Stomach (tissue), 8 donors: ENCODE data around the gene AGMAT. TPM values are rescaled to one million over a fixed set of nuclear protein-coding genes. Genes with fewer than 3 reads are reported as not detected.

Experiments
- polyA plus RNA-seq, 3 donors: library from polyadenylated mRNA; stranded (reverse); fragments of 200-250 nt; gene quantifications; one replicate each; pipeline ENCODE4 v1.2.3, GENCODE V29; 2013
- small RNA-seq, 4 donors: library from RNA; depleted of rRNA; stranded (forward); fragments of <200 nt; gene quantifications; one replicate each; pipeline ENCODE3, GENCODE V24; 2016
- total RNA-seq, 5 donors: library from RNA; depleted of rRNA; stranded (reverse); fragments of >200 nt; gene quantifications; one replicate each; pipeline versions ENCODE4 v1.1.0 to v1.2.3, GENCODE V29; 2014 to 2016
- donor health status: healthy with polysubstance abuse.
- donor health status: Bipolar disorder and iron deficiency.
- donor health status: healthy.

The AGMAT gene
- total and polyA plus RNA-seq, 8 donors: 0.14 to 9.8 (median 0.51) TPM; not detected in 2

Small RNAs within 50 kb of the gene (small RNA-seq; reads per million reads assigned to genes)
- gene CD24P1: 0 reads per million in 4 donors
- gene RNU7-179P: 0 reads per million in 4 donors
- gene SCARNA21B: 0 reads per million in 4 donors

Other genes starting within 250 kb of the AGMAT start
- gene EFHD2, start 175.2 kb downstream of the AGMAT start, total RNA-seq: 100 to 1,000 TPM in 2 of 5 donors, 10 to 100 TPM in 3; 36.2 to 191 (median 67.0) TPM
- gene EFHD2, start 175.2 kb downstream of the AGMAT start, polyA plus RNA-seq: 100 to 1,000 TPM in 2 of 3 donors, 10 to 100 TPM in 1; 64.5 to 169 (median 101) TPM
- gene CTRC, start 146.6 kb downstream of the AGMAT start, total RNA-seq: not detected
- 1 to 10 TPM in 2 of 3 donors, under 1 TPM in 1; 0.88 to 9.8 (median 3.2) TPM for gene CTRC, start 146.6 kb downstream of the AGMAT start, polyA plus RNA-seq
- under 1 TPM in 1 of 5 donors, not detected in 4; 0.55 TPM for gene CELA2A, start 128.3 kb downstream of the AGMAT start, total RNA-seq
- 1 to 10 TPM in 2 of 3 donors, under 1 TPM in 1; 0.43 to 3.1 (median 1.6) TPM for gene CELA2A, start 128.3 kb downstream of the AGMAT start, polyA plus RNA-seq
- gene CELA2B, start 108.9 kb downstream of the AGMAT start, total RNA-seq: not detected
- not detected for gene CELA2B, start 108.9 kb downstream of the AGMAT start, polyA plus RNA-seq
- gene CASP9, start 60.8 kb downstream of the AGMAT start, total RNA-seq: 100 to 1,000 TPM in 1 of 5 donors, 10 to 100 TPM in 2, 1 to 10 TPM in 2; 8.3 to 125 (median 23.9) TPM
- gene CASP9, start 60.8 kb downstream of the AGMAT start, polyA plus RNA-seq: 10 to 100 TPM in 2 of 3 donors, 1 to 10 TPM in 1; 9.5 to 16.6 (median 16.0) TPM
- 10 to 100 TPM in 4 of 5 donors, 1 to 10 TPM in 1; 2.9 to 26.4 (median 21.7) TPM for gene DNAJC16, start 58.2 kb downstream of the AGMAT start, total RNA-seq
- gene DNAJC16, start 58.2 kb downstream of the AGMAT start, polyA plus RNA-seq: 1 to 10 TPM; 1.8 to 3.8 (median 2.6) TPM
- 100 to 1,000 TPM in 1 of 5 donors, 10 to 100 TPM in 4; 12.7 to 261 (median 42.8) TPM for gene DDI2, start 32.4 kb upstream of the AGMAT start, total RNA-seq
- 1 to 10 TPM; 3.1 to 5.0 (median 4.1) TPM for gene DDI2, start 32.4 kb upstream of the AGMAT start, polyA plus RNA-seq
- 10 to 100 TPM; 22.3 to 63.0 (median 36.2) TPM for gene PLEKHM2, start 99.3 kb upstream of the AGMAT start, total RNA-seq
- gene PLEKHM2, start 99.3 kb upstream of the AGMAT start, polyA plus RNA-seq: 10 to 100 TPM; 19.3 to 33.9 (median 25.2) TPM
- gene SLC25A34, start 151.2 kb upstream of the AGMAT start, total RNA-seq: 10 to 100 TPM in 2 of 5 donors, 1 to 10 TPM in 2, not detected in 1; 1.8 to 16.9 (median 7.5) TPM
- gene SLC25A34, start 151.2 kb upstream of the AGMAT start, polyA plus RNA-seq: 1 to 10 TPM in 2 of 3 donors, under 1 TPM in 1; 0.75 to 4.1 (median 1.9) TPM
- gene TMEM82, start 157.4 kb upstream of the AGMAT start, total RNA-seq: 1 to 10 TPM in 2 of 5 donors, not detected in 3; 2.2 to 4.9 TPM
- under 1 TPM in 2 of 3 donors, not detected in 1; 0.10 to 0.75 TPM for gene TMEM82, start 157.4 kb upstream of the AGMAT start, polyA plus RNA-seq
- gene FBLIM1, start 173.7 kb upstream of the AGMAT start, total RNA-seq: 10 to 100 TPM; 47.0 to 92.1 (median 81.3) TPM
- 100 to 1,000 TPM in 1 of 3 donors, 10 to 100 TPM in 2; 17.5 to 128 (median 44.6) TPM for gene FBLIM1, start 173.7 kb upstream of the AGMAT start, polyA plus RNA-seq
- gene UQCRHL, start 222.6 kb upstream of the AGMAT start, total RNA-seq: 10 to 100 TPM in 1 of 5 donors, 1 to 10 TPM in 2, under 1 TPM in 1, not detected in 1; 0.58 to 11.0 (median 2.0) TPM
- gene UQCRHL, start 222.6 kb upstream of the AGMAT start, polyA plus RNA-seq: 1 to 10 TPM; 2.4 to 3.4 (median 3.2) TPM